ENCODE results near the gene UHRF2. TPM values are rescaled to one million over a fixed set of nuclear protein-coding genes. Genes with fewer than 3 reads are reported as not detected.
"Not testable (repeated sequence)": the region's sequence is repeated elsewhere in the genome, so short reads cannot be mapped to it uniquely, and the experiment has no call there.

UHRF2 gene
- total RNA-seq, 2 donors from 2014 or later = 98.7 to 99.6 TPM

DNA sequence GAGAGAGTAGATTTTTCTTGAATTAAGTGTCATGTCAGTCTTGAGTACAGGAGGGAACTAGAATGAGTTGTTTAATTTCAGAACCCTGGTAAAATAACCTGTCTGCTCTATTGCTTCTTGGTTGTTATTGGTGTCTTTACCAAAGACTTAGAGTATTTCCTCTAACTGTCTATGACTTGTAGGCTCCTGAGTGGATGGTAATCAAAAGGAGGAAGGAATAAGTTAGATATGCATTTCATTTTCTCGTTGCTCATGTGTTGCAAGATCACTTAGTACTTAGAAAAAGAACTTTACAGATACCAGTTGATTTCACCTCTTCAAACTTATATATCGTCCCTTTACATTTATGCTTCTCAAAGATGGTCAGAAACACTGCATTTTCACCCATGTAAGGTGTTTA lies 31.1 kb downstream of the UHRF2 start:
- no peak overlapping the region for H3K27ac Mint-ChIP-seq
- H3K36me3 Mint-ChIP-seq (ENCODE audit: low read depth) = peaks cover 58% of the 10 kb centered on the region
- H3K27me3 Mint-ChIP-seq = no peaks in the 10 kb centered on the region
- H3K9me3 Mint-ChIP-seq = no peaks in the 10 kb centered on the region
- H3K4me3 Mint-ChIP-seq = no peak overlapping the region
- ATAC-seq (replicated peaks) = no peak
- peaks cover 33% of the 10 kb centered on the region for H3K4me1 Mint-ChIP-seq

- peaks cover 23% of the 10 kb centered on the region for H3K36me3 Mint-ChIP-seq (ENCODE audit: low read depth)
- no peak overlapping the region for H3K4me3 Mint-ChIP-seq
- H3K27ac Mint-ChIP-seq = peak overlapping the region; percentile 2
- peaks cover 35% of the 10 kb centered on the region for H3K4me1 Mint-ChIP-seq
- H3K27me3 Mint-ChIP-seq = no peaks in the 10 kb centered on the region
- ATAC-seq (replicated peaks) = no peak
- H3K9me3 Mint-ChIP-seq = no peaks in the 10 kb centered on the region
Observed at GRCh38 chr9:6449086-6449485, 36.1 kb downstream of the UHRF2 start.

- no peaks in the 10 kb centered on the region for H3K27me3 Mint-ChIP-seq
- ATAC-seq (replicated peaks) = peak; percentile 58
- H3K9me3 Mint-ChIP-seq = no peaks in the 10 kb centered on the region
- peak overlapping the region; percentile 2 for H3K27ac Mint-ChIP-seq
- H3K36me3 Mint-ChIP-seq (ENCODE audit: low read depth) = peaks cover 22% of the 10 kb centered on the region
- peaks cover 32% of the 10 kb centered on the region for H3K4me1 Mint-ChIP-seq
- H3K4me3 Mint-ChIP-seq = no peak overlapping the region
Observed at GRCh38 chr9:6449645-6450044, 36.6 kb downstream of the UHRF2 start.

DNA sequence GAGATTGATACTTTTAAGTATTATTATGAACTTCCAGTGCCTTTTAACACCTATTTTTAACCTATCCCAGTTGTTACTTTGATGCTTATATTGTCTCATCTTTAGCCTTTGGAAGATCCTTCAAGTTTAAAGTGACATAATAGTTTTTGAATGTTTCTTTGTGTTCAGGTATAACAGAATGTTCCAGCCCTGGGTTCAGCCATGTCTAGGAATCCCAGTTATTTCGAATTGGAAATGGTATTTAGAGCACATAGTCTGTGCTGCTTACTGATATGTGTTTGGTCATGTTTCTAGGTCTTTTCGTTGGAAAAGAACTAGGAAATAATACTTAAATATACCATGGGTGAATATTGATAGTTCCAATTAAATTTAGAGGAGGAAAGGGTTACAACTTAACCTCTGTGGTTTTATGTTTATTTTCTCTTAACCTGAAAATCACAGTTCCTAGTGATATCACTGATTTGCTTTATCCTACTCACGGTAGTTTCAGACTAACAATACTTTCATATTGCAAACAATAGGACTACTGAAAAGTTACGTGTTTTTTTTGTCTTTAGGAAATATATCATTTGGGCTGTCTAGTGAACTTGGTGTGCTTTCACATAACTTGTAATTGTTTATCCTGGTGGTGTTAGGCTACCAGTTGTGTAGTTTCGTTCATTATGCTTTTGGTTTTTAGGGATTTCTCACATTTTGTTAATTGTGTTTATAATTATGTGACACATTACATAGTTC lies 37.8 kb downstream of the UHRF2 start:
- no peak for ATAC-seq (replicated peaks)
- peaks cover 32% of the 10 kb centered on the region for H3K4me1 Mint-ChIP-seq
- H3K36me3 Mint-ChIP-seq (ENCODE audit: low read depth) = peaks cover 20% of the 10 kb centered on the region
- no peak overlapping the region for H3K27ac Mint-ChIP-seq
- H3K27me3 Mint-ChIP-seq = no peaks in the 10 kb centered on the region
- no peaks in the 10 kb centered on the region for H3K9me3 Mint-ChIP-seq
- no peak overlapping the region for H3K4me3 Mint-ChIP-seq

DNA sequence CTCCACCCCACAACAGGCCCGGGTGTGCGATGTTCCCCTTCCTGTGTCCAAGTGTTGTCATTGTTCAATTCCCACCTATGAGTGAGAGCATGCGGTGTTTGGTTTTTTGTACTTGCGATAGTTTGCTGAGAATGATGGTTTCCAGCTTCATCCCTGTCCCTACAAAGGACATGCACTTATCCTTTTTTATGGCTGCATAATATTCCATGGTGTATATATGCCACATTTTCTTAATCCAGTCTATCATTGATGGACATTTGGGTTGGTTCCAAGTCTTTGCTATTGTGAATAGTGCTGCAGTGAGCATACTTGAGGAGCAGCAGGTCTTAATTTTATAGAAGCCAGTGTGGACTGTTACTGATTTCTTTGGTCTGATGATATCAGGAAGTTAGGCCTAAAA lies 42.3 kb downstream of the UHRF2 start:
- not testable (repeated sequence) for H3K4me3 Mint-ChIP-seq; ATAC-seq (replicated peaks); H3K27ac Mint-ChIP-seq; H3K9me3 Mint-ChIP-seq; H3K27me3 Mint-ChIP-seq
- Mint-ChIP-seq H3K4me1 (peaks cover 29% of the 10 kb centered on the region), H3K36me3 (ENCODE audit: low read depth) (peaks cover 48% of the 10 kb centered on the region)

- H3K36me3 Mint-ChIP-seq (ENCODE audit: low read depth) = peaks cover 81% of the 10 kb centered on the region
- peaks cover 29% of the 10 kb centered on the region for H3K4me1 Mint-ChIP-seq
- H3K9me3 Mint-ChIP-seq; ATAC-seq (replicated peaks); H3K4me3 Mint-ChIP-seq; H3K27me3 Mint-ChIP-seq: not testable (repeated sequence)
- peak overlapping the region; percentile 15 for H3K27ac Mint-ChIP-seq
Observed at GRCh38 chr9:6458704-6459103, 45.7 kb downstream of the UHRF2 start.

GRCh38 chr9:6459718-6460117 lies 46.7 kb downstream of the UHRF2 start:
- peaks cover 82% of the 10 kb centered on the region for H3K36me3 Mint-ChIP-seq (ENCODE audit: low read depth)
- no peak for ATAC-seq (replicated peaks)
- no peak overlapping the region for H3K27ac Mint-ChIP-seq

GRCh38 chr9:6460189-6460768 lies 47.3 kb downstream of the UHRF2 start:
- H3K9me3 Mint-ChIP-seq = peaks cover 4% of the 10 kb centered on the region
- H3K27me3 Mint-ChIP-seq = no peaks in the 10 kb centered on the region
- ATAC-seq (replicated peaks) = no peak
- H3K4me1 Mint-ChIP-seq = peaks cover 29% of the 10 kb centered on the region
- no peak overlapping the region for H3K4me3 Mint-ChIP-seq
- peaks cover 84% of the 10 kb centered on the region for H3K36me3 Mint-ChIP-seq (ENCODE audit: low read depth)
- no peak overlapping the region for H3K27ac Mint-ChIP-seq

More at GRCh38 chr9:6459718-6460117, 46.7 kb downstream of the UHRF2 start:
- peaks cover 4% of the 10 kb centered on the region for H3K9me3 Mint-ChIP-seq
- peaks cover 29% of the 10 kb centered on the region for H3K4me1 Mint-ChIP-seq
- H3K4me3 Mint-ChIP-seq = no peak overlapping the region
- no peaks in the 10 kb centered on the region for H3K27me3 Mint-ChIP-seq

- H3K4me3 Mint-ChIP-seq = no peak overlapping the region
- peaks cover 95% of the 10 kb centered on the region for H3K36me3 Mint-ChIP-seq (ENCODE audit: low read depth)
- no peak for ATAC-seq (replicated peaks)
- H3K27me3 Mint-ChIP-seq = no peaks in the 10 kb centered on the region
- H3K9me3 Mint-ChIP-seq = peaks cover 4% of the 10 kb centered on the region
- no peak overlapping the region for H3K27ac Mint-ChIP-seq
- H3K4me1 Mint-ChIP-seq = peaks cover 29% of the 10 kb centered on the region
Observed at GRCh38 chr9:6461619-6462018, 48.6 kb downstream of the UHRF2 start.

DNA sequence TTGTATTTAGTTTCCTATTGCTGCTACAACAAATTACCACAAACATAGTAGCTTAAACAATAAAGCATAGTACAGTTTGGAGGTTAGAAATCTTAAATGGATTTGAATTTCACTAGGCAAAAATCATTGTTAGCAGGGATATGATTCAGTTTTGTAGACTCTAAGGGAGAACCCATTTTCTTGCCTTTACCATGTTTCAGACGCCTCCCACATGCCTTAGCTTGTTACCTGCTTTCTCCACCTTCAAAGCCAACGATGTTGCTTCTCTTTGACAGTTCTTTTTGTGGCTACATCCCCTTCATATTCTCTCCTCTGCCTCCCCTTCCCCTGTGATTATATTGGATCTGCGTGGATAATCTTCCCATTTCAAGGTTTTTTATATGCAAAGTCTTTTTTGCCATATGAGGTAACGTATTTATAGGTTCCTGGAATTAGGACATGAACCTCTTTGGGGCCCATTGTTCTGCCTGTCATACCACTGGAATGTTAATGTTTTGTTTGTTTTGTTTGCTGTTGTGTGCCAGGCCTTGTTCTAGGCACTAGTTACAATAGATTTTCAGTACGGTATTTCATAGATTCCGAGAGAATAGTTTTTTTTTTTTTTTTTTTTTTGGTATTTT lies 54.1 kb downstream of the UHRF2 start:
- H3K27ac Mint-ChIP-seq = no peak overlapping the region
- peaks cover 4% of the 10 kb centered on the region for H3K4me1 Mint-ChIP-seq
- H3K9me3 Mint-ChIP-seq = no peaks in the 10 kb centered on the region
- no peak overlapping the region for H3K4me3 Mint-ChIP-seq
- no peak for ATAC-seq (replicated peaks)
- no peaks in the 10 kb centered on the region for H3K27me3 Mint-ChIP-seq
- H3K36me3 Mint-ChIP-seq (ENCODE audit: low read depth) = peaks cover 79% of the 10 kb centered on the region

GRCh38 chr9:6471231-6471850 lies 58.3 kb downstream of the UHRF2 start:
- peaks cover 78% of the 10 kb centered on the region for H3K36me3 Mint-ChIP-seq (ENCODE audit: low read depth)

GRCh38 chr9:6473151-6473550 lies 60.2 kb downstream of the UHRF2 start:
- Mint-ChIP-seq H3K4me1 (peaks cover 9% of the 10 kb centered on the region), H3K27ac (peak overlapping the region; percentile 55), H3K9me3 (no peaks in the 10 kb centered on the region), H3K4me3 (no peak overlapping the region), H3K27me3 (no peaks in the 10 kb centered on the region), H3K36me3 (ENCODE audit: low read depth) (peaks cover 65% of the 10 kb centered on the region)
- no peak for ATAC-seq (replicated peaks)

More at GRCh38 chr9:6471231-6471850, 58.3 kb downstream of the UHRF2 start:
- Mint-ChIP-seq H3K27me3 (no peaks in the 10 kb centered on the region), H3K4me3 (no peak overlapping the region), H3K9me3 (no peaks in the 10 kb centered on the region), H3K27ac (no peak overlapping the region), H3K4me1 (peaks cover 9% of the 10 kb centered on the region)
- ATAC-seq (replicated peaks) = no peak

DNA sequence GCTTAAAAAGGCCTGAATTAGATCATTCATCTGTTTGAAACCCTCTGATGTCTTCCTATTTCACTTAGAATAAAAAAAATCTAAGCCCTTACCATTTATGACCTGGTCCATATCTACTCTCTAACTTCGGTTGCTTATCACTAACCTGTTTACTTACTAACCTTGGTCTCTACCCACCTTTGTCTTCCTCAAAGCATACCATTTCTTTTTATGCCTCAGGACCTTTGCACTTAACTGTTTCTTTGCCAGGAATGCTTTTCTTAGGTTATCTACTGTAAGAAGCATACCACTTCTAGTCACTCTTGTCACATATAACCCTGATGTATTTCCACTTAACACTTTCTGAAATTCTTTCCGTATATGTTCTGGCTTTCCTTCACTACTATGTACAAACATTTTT lies 67.0 kb downstream of the UHRF2 start:
- Mint-ChIP-seq H3K27ac (no peak overlapping the region), H3K9me3 (no peaks in the 10 kb centered on the region), H3K36me3 (ENCODE audit: low read depth) (peaks cover 22% of the 10 kb centered on the region), H3K4me1 (no peaks in the 10 kb centered on the region), H3K27me3 (no peaks in the 10 kb centered on the region), H3K4me3 (no peak overlapping the region)
- ATAC-seq (replicated peaks) = no peak

GRCh38 chr9:6484210-6484609 lies 71.2 kb downstream of the UHRF2 start:
- Mint-ChIP-seq H3K9me3 (no peaks in the 10 kb centered on the region), H3K4me1 (peaks cover 4% of the 10 kb centered on the region), H3K27me3 (no peaks in the 10 kb centered on the region), H3K27ac (no peak overlapping the region), H3K36me3 (ENCODE audit: low read depth) (peaks cover 46% of the 10 kb centered on the region), H3K4me3 (no peak overlapping the region)
- no peak for ATAC-seq (replicated peaks)

- H3K27ac Mint-ChIP-seq = no peak overlapping the region
- peaks cover 17% of the 10 kb centered on the region for H3K4me1 Mint-ChIP-seq
- H3K9me3 Mint-ChIP-seq = no peaks in the 10 kb centered on the region
- no peaks in the 10 kb centered on the region for H3K27me3 Mint-ChIP-seq
- no peak for ATAC-seq (replicated peaks)
- H3K36me3 Mint-ChIP-seq (ENCODE audit: low read depth) = peaks cover 87% of the 10 kb centered on the region
- no peak overlapping the region for H3K4me3 Mint-ChIP-seq
Observed at GRCh38 chr9:6488395-6488794, 75.4 kb downstream of the UHRF2 start.

Data from activated T-helper 17 cell treated with anti-CD3 and anti-CD28 coated beads, Interleukin-2, amount 50 U/mL, for 72 hours (primary cell).